NCI-H524 treated with DMSO at 0.1 percent for 48 hours (cell line): Measurements from ENCODE around the gene PRUNE2.
"Not testable (repeated sequence)": the region's sequence is repeated elsewhere in the genome, so short reads cannot be mapped to it uniquely, and the experiment has no call there.

Experiments
- DNase-seq: peaks from one replicate; lab custom pipeline; 2025; lab: John Stamatoyannopoulos, UW

Gene PRUNE2

DNA sequence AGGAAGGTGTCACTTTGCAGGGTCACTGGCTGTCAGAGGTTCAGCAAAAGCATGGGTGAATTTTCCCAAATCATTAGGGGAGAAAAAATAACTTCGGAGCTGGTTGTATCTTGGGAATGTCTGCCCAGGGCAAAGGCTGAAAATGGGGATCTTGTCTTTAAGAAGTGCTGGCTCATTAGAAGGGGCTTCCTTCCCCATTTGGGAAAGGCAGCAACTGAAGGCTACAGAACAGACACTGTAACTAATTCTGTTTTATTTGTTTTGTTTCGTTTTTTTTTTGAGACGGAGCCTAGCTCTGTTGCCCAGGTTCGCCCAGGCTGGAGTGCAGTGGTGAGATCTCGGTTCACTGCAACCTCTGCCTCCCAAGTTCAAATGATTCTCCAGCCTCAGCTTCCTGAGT is 212.0 kb downstream of the PRUNE2 start:
- no peak for DNase-seq

DNA sequence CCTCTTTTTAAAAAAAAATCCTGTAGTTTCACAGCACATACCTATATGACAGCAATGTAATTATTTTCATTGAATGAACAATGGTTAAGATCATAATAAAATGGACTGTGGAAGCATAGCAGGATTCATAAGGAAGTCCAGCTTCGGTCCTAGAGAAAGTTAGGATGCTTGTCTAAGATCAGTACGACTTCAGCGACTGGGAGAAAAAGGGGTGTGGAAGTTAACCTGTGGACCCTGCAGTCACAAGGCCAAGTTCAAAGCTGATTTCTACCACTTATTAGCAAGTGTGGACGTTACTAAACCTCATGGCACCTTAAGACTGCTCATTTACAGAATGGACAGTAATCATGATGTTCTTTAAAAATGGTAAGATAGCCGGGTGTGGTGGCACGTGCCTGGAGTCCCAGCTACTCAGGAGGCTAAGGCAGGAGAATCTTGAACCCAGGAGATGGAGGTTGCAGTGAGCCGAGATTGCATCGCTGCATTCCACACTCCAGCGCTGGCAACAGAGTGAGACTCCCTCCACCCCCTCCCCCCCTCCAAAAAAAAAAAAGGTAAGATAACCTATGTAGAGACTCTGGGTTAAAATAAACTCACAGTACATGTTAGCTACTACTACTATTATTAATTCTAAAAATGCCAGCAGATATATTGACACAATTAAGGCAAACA is 213.3 kb downstream of the PRUNE2 start:
- no peak for DNase-seq

DNA sequence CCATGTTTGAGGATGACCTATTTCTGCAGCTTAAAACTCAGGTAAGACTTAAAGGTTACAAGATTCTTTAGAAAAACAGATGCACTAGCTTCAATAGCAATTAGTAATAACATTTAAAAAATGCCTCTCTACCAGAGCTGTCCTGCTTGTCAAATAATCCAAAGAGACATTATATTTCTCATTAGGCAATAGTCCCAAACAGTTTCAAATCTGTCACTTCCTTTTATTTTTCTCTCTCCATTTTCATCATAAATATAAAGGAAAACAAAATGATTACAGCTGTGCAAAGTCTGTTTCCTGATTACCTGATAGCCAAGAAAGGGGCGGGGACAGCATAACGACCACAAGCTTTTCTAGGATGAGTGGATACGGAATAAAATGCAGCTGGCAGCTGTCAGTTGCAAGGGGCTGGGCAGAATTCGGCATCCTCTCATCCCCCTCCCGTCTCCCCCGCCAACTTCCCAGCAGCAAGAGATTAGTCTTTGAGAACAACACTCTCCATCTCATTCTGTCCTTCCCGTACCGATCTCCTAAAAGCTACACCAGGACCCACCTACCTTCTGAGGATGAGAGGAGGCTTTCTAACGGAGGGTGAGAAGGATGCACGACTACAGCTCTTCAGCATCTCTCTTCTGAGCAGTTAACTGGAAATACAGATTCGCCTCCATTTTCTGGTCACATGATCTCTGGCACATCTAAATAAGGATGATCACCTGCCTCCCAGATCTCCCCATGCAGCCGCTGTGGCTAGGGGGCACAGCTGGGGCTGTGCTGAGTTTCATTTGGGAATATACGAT is 214.2 kb downstream of the PRUNE2 start:
- no peak for DNase-seq

DNA sequence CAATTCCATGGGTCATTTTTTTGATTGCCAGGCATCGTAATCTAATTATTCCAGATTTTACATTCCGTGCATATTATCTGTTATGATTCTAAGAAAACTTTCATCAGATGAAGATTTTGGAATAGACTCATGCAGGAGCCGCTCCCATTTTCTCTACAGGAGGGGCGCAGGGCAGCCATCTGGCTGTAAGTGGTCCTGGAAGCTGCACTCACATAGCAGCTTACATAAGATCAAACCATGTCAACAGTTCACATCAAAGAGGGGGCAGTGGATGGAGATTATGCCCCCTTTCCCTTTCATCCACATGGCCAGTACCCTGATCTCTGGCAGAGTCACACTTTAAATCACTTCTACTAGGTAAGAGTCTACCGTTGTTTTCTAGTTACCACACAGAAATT is 214.9 kb downstream of the PRUNE2 start:
- no peak for DNase-seq

DNA sequence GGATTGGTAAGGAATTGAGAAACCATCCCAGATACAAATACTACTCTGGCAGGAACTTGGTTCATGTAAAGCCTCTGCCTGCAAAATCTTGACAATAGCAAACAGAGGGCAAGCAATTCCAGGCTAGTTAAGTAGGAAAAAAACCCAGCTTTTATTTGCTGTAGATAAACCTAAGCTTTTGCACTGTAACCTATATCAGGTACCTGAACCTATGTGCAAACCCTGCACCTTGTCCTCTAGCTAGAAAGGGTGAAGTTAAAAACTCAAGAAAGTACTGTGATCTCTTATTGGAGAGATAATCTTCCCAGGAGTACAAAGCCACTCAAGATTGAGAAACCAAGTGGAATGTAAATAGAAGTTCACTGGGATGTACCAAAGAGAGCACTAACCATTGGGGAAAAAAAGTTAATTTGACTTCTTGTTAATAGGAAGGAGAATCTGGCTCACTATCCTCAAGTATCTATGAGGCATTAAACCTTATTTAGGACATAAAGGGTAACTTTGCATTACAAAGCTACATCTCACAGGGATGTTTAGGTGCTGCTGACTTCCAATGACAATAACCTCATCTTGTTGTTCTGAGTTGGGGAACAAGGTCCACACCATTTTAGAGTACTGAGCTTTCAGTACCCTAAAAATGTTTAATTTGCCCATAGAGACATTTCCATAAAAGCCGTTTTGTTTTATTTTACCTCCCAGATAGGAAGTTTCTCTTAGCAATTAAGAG is 215.5 kb downstream of the PRUNE2 start:
- no peak for DNase-seq

DNA sequence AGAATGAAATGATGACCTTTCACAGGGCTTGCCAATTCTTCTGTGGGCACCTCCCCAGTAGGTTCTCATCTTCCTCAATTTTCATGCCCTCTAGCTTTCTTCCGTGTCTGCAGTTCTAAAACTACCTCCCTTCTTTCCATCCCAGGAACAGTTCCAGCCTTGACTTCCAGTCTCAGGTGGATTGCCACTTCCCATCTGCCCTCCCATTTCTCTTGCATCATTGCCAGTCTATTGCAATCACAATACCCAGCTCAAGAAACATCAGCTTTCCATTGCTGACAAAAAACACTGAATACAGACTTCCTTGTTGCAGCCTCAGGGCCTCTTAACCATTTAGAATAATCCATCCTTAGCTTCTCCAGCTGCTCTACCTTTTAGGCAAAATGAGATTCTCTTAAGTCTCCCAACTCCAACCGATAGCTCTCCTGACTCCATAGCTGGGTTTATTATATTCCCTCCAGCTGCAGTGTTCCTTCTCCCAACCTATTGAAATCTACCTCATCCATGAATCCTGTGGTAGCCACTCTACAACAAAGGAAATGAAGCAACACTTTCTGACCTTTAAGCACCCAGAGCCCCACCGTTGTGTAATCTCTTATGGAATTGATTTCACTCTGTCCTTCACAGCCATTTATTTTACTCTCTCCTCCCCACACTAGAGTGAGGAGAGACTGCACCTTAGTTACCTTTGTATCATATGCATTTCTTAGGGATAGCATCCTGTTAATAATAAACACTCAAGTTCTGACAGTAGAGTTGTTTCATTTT is 217.3 kb downstream of the PRUNE2 start:
- DNase-seq: no peak

DNA sequence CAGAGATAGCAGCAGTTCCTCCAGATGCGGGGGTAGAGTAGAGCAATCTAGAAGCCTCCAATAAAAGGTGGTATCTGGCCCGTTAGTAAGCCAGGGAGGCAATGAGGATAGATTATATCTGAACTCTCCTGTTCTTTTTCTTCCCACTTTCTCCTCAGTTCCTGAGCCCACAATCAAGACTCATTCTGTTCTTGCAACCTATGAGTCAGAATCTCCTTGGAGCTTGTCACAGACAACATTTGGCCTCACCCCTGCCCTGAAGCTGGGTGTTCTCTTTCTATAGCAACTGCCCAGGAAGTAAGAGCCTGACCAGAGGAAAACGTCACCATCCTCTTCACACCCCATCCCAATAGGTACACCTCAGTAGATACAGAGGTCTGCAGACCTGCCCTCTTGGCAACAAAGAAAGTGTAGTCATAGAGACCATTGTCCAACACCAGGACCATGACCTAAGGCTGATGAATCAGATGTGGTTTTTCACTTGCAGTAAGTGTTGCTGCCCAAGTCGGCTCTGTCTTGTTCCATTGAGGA is 218.0 kb downstream of the PRUNE2 start:
- no peak for DNase-seq

DNA sequence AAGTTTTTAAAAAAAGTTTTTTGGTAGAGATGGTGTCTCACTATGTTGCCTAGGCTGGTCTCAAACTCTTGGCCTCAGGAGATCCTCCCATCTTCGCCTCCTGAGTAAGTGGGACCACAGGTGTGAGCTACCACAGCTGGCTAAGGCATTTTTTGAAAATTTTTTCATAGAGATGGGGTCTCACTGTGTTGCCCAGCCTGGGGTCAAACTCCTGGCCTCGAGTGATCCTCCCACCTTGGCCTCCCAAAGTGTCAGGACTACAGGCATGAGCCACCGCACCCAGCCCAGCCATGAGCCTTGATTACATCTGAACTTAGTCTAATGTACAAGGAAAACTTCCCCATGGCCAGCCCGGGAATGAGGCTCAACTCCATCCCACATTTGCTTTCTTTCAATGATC is 219.2 kb downstream of the PRUNE2 start:
- DNase-seq: no peak

DNA sequence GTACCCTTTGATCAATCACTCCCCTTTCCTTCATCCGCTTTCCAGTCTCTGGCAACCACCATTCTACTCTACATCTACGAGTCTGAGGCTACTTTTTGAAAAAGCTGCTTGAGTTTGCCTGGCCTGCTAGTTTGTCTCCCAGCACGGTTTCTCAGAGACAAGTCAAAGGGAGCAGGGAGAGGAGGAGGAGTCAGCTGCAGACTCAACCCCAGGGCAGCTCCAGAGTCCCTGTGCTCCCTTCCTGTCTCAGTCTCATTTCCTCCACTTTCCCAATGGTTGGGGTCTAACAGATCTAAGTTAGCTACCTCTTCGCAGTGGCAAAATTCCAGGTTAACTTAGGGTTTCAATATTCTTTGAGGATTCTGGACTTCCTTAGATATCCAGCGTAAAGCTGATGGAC is 221.7 kb downstream of the PRUNE2 start:
- DNase-seq: no peak

DNA sequence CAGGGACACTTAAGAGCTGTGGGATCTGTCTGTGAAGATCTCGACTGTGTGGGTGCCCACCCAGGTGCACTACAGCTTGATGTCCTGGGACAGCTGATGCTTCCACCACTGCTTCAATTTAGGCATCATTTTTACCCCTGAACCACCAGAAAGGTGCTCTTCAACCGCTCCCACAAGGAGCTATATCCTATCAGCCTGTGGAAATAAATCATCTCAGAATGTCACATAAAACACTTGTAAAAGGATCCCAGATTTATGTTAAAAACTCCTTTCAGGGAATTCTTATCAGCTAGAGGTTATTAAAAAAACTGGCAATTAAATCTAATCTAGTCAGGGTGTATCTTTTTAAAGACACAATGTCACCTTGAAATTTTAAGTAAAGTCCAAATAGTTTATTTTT is 224.4 kb downstream of the PRUNE2 start:
- DNase-seq: no peak

DNA sequence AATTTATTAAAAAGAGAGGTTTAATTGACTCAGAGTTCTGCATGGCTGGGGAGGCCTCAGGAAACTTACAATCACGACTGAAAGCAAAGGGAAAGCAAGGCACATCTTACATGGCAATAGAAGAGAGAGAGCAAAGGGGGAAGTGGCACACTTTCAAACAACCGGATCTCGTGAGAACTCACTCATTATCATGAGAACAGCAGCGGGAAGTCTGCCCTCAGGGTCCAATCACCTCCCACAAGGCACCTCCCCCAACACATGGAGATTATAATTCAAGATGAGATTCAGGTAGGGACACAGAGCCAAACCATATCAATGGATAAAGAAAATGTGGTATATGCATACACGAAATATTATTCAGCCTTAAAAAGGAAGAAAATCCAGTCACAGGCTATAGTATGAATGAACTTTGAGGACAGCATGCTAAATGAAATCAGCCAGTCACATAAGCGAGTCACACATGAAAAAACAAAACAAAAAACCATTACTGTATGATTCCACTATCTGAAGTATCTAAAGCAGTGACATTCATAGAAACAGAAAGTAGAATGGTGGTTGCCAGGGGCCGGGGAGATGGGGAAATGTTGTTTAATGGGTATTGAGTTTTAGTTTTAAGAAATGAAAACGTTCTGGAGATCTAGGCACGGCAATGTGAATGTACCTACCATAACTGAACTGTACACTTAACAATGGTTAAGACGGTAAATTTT is 225.0 kb downstream of the PRUNE2 start:
- DNase-seq: no peak

DNA sequence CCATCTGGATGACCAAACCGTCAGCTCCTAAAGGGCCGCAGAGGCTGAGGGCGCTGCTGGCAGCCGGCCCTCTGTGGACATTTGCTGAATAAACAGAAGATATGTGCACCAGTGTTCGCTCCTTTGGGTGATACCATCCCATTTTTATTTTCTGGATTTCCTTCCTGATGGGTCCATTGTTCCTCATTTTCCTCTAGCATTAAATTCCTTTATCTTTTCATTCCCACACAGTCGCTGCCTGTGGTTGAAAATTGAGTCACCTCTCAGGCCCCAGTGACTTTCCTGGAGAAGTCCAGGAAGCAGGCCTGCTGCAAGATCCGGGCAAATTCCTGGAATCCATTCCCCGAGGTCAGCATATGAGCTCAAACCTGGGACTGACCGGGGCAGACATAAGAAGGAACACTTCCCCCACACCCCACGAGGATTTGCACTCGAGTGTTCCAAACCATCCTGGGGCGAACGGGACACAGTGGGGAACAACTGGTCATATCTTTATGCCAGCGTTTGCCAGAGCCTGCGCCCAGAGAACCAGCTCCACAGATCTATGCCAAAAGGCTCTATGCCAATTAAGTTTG is 228.3 kb downstream of the PRUNE2 start:
- no peak for DNase-seq

DNA sequence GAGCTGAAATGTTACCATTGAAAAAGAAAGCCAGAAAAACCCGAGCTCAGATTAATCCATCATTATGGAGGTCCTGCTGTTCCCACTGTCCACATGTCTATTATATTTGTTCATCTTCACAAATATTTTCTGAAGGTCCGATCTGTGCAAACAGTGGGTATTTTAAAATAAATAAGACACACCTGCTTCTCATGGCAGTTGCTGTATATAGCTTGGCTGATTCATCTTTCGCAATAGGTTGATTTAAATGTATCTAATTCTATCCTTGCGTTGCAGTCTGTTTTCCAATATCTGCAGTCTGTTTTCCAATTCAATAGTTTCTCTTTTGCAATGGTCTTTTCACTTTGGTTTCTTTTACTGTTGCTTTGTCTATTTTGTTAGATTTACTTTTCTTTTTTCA is 229.1 kb downstream of the PRUNE2 start:
- DNase-seq: no peak

DNA sequence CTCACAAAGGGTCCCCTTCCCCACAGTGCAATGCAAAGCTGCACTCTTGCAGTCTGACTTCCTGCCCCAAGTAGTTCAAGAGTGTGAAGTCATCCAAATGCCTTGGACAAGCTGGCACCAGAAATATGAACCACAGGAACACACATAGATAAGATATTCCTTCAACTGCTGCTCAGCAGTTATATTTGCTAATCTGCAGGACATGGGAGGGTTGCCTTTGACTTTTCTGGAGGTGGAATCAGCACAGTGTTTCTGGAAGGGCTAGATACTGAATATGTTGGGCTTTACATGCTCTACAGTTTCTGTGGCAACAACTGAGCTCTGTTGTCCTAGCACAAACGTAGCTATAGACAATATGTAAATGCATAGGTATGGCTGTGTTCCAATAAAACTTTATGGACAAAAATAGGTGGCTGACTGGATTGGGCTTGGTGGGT is 238.4 kb downstream of the PRUNE2 start:
- no peak for DNase-seq

DNA sequence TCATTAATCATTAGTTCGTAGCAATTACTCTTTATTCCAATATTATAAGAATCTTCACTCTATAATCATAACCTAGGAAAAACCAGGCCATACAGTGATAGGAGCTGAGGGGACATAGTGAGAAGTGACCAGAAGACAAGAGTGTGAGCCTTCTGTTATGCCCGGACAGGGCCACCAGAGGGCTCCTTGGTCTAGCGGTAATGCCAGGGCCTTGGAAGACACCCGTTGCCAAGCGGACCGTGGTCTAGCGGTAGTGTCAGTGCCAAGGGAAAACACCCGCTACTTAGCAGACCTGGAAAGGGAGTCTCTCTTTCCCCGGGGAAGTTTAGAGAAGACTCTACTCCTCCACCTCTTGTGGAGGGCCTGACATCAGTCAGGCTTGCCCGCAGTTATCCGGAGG is 239.9 kb downstream of the PRUNE2 start:
- not testable (repeated sequence) for DNase-seq

DNA sequence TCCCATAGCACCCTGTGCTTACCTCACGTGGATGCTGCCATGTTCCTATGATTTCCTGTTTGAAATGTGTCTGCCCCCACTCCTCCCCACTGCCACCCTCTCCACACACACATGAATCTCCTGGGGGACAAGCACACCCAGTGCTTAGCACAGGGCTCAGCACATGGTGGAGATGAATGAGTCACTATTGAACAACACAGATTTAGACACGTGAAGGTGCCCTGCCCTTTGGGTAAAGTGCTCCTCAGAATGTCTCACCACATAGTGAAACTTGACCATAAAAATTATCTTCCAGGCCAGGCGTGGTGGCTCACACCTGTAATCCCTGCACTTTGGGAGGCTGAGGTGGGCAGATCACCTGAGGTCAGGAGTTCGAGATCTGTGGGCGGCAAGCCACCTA is 240.5 kb downstream of the PRUNE2 start:
- DNase-seq: no peak

DNA sequence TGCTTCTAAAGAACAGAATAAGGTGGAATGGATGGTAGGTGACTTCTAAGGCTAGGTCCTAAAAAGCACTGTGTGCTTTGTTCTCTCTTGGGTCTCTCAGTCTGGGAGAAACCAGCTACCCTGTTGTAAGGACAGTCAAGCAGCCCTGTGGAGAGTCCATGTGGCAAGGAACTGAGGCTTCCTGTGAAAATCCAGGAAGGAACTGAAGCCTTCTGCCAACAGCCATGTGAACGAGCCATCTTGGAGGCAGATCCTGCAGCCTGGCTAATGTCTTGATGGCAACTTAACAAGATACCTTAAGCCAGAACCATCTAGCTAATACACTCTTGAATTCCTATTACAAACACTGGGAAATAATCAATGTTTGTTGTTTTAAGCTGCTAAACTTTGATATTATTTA is 241.8 kb downstream of the PRUNE2 start:
- no peak for DNase-seq

DNA sequence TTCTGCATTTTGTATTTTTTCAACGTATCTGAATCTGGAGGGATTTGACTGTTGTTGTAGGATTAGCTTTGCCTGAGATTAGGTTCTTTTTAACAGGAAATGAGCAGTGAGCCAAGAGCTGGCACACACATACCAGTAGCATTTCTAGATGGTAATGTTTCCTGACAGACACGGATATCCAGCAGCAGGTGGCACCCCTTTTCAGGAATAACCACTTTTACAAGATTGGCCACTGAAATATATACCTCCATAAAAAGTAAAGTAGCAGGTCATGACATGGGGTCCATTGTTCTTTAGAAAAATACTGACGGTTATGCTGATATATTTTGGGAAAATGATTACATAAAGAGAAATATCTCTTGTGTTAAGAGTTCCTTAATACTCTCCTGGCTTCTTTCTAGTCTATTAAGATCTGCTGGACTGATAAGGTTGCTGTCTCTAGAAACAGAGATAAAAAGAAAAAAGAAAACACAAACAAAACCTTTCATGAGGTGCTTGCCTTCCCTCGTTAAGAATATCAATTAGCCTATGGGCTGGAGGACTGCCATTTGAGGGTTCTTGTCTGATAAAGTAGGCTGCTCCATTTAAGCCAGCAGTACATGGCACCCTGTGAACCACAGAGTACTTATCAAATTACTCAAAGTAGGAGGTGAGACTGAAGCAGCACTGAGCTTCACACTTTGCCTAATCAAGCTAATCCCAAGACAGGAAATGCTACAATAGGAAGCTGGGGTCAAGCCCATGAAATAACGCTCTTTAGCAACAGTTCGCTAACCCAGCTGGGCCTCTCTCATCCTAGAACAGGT is 243.2 kb downstream of the PRUNE2 start:
- DNase-seq: no peak

DNA sequence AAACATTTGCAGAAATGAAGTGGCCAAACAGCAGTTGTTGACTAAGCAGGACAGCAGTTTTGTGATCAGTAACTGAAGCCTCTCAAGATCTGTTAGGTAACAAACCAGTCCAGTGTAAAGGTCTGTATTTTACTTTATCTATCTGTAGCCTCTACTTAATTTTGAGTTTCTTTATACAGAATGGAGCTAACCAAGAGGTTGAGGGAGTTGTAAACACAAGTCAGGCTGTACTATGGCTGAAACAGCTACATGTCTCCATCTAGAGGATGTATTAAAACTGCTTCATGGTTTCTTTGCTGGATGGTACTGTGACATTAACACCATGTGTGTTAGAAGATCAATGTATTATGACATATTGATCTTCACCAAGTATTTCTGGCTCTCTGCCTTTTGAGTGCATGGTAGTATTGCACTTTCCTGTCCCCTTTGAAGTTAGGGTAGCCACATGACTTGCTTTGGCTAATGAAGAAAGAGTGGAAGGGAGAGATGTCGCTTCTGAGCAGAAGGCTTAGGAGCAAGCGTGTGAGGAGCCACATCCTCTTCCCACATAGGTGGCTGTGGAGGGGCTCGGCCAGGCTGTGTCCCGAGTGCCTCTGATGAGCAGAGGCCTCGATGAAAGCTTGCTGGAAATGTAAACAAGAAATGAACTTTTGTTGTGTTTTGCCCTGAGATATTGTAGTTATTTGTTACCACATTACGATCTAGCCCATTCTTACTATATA is 247.2 kb downstream of the PRUNE2 start:
- no peak for DNase-seq
